ENCODE measurements around the gene C5orf63.

GRCh38 chr5:127068493-127069214 is 4.6 kb downstream of the C5orf63 start:
- TF ChIP-seq GLIS3 (CRISPR knock-in tag; IDR thresholded peaks at IDR 0.05) (no peak), ZNF565 (CRISPR knock-in tag; conservative IDR thresholded peaks at IDR 0.05; ENCODE audit: low read depth) (no peak), ZFP3 (CRISPR knock-in tag; IDR thresholded peaks at IDR 0.05) (no peak), TSHZ2 (CRISPR knock-in tag; IDR thresholded peaks at IDR 0.05) (no peak), ZNF70 (CRISPR knock-in tag; IDR thresholded peaks at IDR 0.05) (no peak), RARB (CRISPR knock-in tag; IDR thresholded peaks at IDR 0.05) (no peak), CSDC2 (CRISPR knock-in tag; IDR thresholded peaks at IDR 0.05) (no peak), ZC3H10 (CRISPR knock-in tag; IDR thresholded peaks at IDR 0.05) (no peak), ARNTL (CRISPR knock-in tag; IDR thresholded peaks at IDR 0.05; ENCODE audit: borderline replicate concordance, low read depth) (no peak), ZFP30 (CRISPR knock-in tag; IDR thresholded peaks at IDR 0.05) (no peak), TCF4 (CRISPR knock-in tag; IDR thresholded peaks at IDR 0.05; ENCODE audit: borderline replicate concordance) (no peak), CREB5 (CRISPR knock-in tag; IDR thresholded peaks at IDR 0.05; ENCODE audit: low read depth) (peak; percentile 64; the same call in 1 of the 2 replicates)
- TF ChIP-seq, protein P1, sequence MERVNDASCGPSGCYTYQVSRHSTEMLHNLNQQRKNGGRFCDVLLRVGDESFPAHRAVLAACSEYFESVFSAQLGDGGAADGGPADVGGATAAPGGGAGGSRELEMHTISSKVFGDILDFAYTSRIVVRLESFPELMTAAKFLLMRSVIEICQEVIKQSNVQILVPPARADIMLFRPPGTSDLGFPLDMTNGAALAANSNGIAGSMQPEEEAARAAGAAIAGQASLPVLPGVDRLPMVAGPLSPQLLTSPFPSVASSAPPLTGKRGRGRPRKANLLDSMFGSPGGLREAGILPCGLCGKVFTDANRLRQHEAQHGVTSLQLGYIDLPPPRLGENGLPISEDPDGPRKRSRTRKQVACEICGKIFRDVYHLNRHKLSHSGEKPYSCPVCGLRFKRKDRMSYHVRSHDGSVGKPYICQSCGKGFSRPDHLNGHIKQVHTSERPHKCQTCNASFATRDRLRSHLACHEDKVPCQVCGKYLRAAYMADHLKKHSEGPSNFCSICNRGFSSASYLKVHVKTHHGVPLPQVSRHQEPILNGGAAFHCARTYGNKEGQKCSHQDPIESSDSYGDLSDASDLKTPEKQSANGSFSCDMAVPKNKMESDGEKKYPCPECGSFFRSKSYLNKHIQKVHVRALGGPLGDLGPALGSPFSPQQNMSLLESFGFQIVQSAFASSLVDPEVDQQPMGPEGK (CRISPR knock-in tag; IDR thresholded peaks at IDR 0.05; ENCODE audit: borderline replicate concordance): no peak
- TF ChIP-seq, protein P2, sequence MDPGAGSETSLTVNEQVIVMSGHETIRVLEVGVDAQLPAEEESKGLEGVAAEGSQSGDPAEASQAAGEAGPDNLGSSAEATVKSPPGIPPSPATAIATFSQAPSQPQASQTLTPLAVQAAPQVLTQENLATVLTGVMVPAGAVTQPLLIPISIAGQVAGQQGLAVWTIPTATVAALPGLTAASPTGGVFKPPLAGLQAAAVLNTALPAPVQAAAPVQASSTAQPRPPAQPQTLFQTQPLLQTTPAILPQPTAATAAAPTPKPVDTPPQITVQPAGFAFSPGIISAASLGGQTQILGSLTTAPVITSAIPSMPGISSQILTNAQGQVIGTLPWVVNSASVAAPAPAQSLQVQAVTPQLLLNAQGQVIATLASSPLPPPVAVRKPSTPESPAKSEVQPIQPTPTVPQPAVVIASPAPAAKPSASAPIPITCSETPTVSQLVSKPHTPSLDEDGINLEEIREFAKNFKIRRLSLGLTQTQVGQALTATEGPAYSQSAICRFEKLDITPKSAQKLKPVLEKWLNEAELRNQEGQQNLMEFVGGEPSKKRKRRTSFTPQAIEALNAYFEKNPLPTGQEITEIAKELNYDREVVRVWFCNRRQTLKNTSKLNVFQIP (CRISPR knock-in tag; IDR thresholded peaks at IDR 0.05; ENCODE audit: borderline replicate concordance, low read depth): no peak
